Neural progenitor cell (in vitro differentiated cells): Measurements from ENCODE around the gene CHST15.

Experiments used
- EZH2 ChIP-seq: fragments of 200-600 bp; sonication (generic); IDR thresholded peaks from 2 replicates; pipeline ENCODE4 v1.6.1; 2017; ENCODE audit warnings: antibody characterized with exemption, mild to moderate bottlenecking, moderate library complexity
- TF ChIP-seq, protein P1 (sequence below): fragments of 200-600 bp; sonication (generic); IDR thresholded peaks from 2 replicates; pipeline ENCODE4 v1.5.1; 2017; ENCODE audit warnings: antibody characterized with exemption, mild to moderate bottlenecking

DNA sequence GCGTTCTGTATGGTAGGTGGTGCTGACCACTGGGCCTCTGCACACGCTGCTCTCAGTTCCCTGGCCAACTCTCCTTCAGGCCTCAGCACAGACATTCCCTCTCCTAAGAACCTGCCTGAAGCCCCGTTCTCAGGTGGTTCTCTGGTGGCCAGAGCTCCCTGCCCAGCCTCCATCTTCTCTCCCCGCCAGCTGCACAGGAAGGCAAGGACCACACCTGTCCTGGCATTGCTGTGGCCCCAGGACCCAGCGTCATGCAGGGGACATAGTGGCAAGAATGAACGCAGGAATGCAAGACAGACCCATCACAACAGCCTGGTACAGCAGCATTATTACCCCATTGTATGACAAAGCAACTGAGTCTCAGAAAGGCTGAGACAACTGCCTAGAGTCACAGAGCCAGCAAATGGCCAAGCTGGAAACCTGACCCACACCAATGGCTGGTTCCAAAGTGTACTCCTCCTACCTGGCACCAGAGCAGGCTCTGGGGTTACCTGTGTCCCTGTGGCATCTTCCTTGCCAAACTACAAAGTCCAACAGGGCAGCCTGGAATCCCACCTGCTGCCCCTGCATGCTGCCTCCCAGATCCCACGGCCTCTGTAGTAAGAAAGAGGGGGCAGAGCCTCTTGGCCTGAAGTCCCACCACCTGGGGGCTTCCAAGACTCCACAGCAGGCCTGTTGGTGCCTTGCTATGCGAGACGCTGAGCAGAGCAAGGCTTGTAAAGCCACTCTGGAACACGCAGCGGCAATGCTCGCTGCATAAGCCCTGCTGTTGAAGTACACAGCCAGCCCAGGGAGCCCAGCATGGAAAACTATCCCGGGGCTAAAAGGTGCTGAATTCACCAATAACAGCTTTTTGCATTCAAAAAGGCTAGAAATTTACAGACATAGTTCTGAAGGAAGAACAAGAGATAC, 73.3 kb downstream of the CHST15 start:
- TF ChIP-seq, protein P1, sequence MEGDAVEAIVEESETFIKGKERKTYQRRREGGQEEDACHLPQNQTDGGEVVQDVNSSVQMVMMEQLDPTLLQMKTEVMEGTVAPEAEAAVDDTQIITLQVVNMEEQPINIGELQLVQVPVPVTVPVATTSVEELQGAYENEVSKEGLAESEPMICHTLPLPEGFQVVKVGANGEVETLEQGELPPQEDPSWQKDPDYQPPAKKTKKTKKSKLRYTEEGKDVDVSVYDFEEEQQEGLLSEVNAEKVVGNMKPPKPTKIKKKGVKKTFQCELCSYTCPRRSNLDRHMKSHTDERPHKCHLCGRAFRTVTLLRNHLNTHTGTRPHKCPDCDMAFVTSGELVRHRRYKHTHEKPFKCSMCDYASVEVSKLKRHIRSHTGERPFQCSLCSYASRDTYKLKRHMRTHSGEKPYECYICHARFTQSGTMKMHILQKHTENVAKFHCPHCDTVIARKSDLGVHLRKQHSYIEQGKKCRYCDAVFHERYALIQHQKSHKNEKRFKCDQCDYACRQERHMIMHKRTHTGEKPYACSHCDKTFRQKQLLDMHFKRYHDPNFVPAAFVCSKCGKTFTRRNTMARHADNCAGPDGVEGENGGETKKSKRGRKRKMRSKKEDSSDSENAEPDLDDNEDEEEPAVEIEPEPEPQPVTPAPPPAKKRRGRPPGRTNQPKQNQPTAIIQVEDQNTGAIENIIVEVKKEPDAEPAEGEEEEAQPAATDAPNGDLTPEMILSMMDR = no peak
- TF ChIP-seq EZH2 = no peak
